ENCODE measurements around the gene RSPO3.

- TF ChIP-seq POLR2A (IDR thresholded peaks at IDR 0.05; ENCODE audit: low read length) (no peak), GATA1 (IDR thresholded peaks at IDR 0.05; ENCODE audit: low read depth, low read length) (no peak)
These were observed 40.6 kb upstream of the RSPO3 start for GRCh38 chr6:127077886-127078285.

Data from erythroblast (primary cell).